ENCODE measurements around the gene CNPY1.

Gene CNPY1

GRCh38 chr7:155509725-155510551, 36.4 kb downstream of the CNPY1 start:
- DNase-seq: no peak

- DNase-seq: no peak
These were observed 37.0 kb downstream of the CNPY1 start for GRCh38 chr7:155509359-155509724.

- no peak for DNase-seq
These were observed 37.7 kb downstream of the CNPY1 start for GRCh38 chr7:155508376-155509358.

- no peak for DNase-seq
These were observed 38.8 kb downstream of the CNPY1 start for GRCh38 chr7:155507576-155507975.

GRCh38 chr7:155506854-155507337, 39.5 kb downstream of the CNPY1 start:
- no peak for DNase-seq

- DNase-seq: no peak
These were observed 41.0 kb downstream of the CNPY1 start for GRCh38 chr7:155505422-155505793.

GRCh38 chr7:155497149-155497901, 49.0 kb downstream of the CNPY1 start:
- no peak for DNase-seq

GRCh38 chr7:155496267-155497005, 49.9 kb downstream of the CNPY1 start:
- no peak for DNase-seq

GRCh38 chr7:155495440-155496248, 50.7 kb downstream of the CNPY1 start:
- no peak for DNase-seq

- no peak for DNase-seq
These were observed 51.8 kb downstream of the CNPY1 start for GRCh38 chr7:155494551-155494950.

- DNase-seq: no peak
These were observed 52.4 kb downstream of the CNPY1 start for GRCh38 chr7:155493744-155494538.

GRCh38 chr7:155491812-155492211, 54.5 kb downstream of the CNPY1 start:
- DNase-seq: no peak

- no peak for DNase-seq
These were observed 55.4 kb downstream of the CNPY1 start for GRCh38 chr7:155490697-155491628.

- DNase-seq: no peak
These were observed 56.3 kb downstream of the CNPY1 start for GRCh38 chr7:155489862-155490696.

GRCh38 chr7:155489158-155489840, 57.1 kb downstream of the CNPY1 start:
- no peak for DNase-seq

- no peak for DNase-seq
These were observed 57.8 kb downstream of the CNPY1 start for GRCh38 chr7:155488483-155489127.
